Smooth muscle cell (in vitro differentiated cells): ENCODE measurements around the gene HNRNPLL. TPM values are rescaled to one million over a fixed set of nuclear protein-coding genes. Genes with fewer than 3 reads are reported as not detected.

Experiments
- DNase-seq: peaks from one replicate; lab custom pipeline; 2025; ENCODE audit not compliant: unreplicated experiment; lab: John Stamatoyannopoulos, UW
- H2AFZ ChIP-seq: fragments of 200-600 bp; sonication (generic); 2 replicates; pipeline ENCODE4 v1.6.0; 2016; ENCODE audit warnings: antibody characterized with exemption, low read depth, mild to moderate bottlenecking
- H3F3A ChIP-seq: fragments of 200-600 bp; sonication (generic); 2 replicates; pipeline ENCODE4 v1.6.0; 2017; ENCODE audit warnings: antibody characterized with exemption, low read depth
- H3K27ac ChIP-seq: fragments of 200-600 bp; sonication (generic); 2 replicates; pipeline ENCODE4 v1.5.1; 2016; ENCODE audit warnings: low read depth, mild to moderate bottlenecking
- H3K27me3 ChIP-seq: fragments of 200-600 bp; sonication (generic); 2 replicates; pipeline ENCODE4 v1.6.1; 2016; ENCODE audit warnings: low read depth, mild to moderate bottlenecking
- H3K36me3 ChIP-seq: fragments of 200-600 bp; sonication (generic); 2 replicates; pipeline ENCODE4 v1.5.1; 2016; ENCODE audit warnings: low read depth
- H3K4me1 ChIP-seq: fragments of 200-600 bp; sonication (generic); 2 replicates; pipeline ENCODE4 v1.5.1; 2016; ENCODE audit warnings: low read depth
- H3K4me2 ChIP-seq: fragments of 200-600 bp; sonication (generic); 2 replicates; pipeline ENCODE4 v1.6.0; 2016; ENCODE audit warnings: mild to moderate bottlenecking
- H3K4me3 ChIP-seq: fragments of 200-600 bp; sonication (generic); 2 replicates; pipeline ENCODE4 v1.5.1; 2016; ENCODE audit warnings: mild to moderate bottlenecking
- H3K79me2 ChIP-seq: fragments of 200-600 bp; sonication (generic); 2 replicates; pipeline ENCODE4 v1.6.0; 2016; ENCODE audit warnings: low read depth, mild to moderate bottlenecking
- H3K9ac ChIP-seq: fragments of 200-600 bp; sonication (generic); 2 replicates; pipeline ENCODE4 v1.6.0; 2016; ENCODE audit warnings: low read depth
- H3K9me3 ChIP-seq: fragments of 200-600 bp; sonication (generic); replicated peaks from 2 replicates; pipeline ENCODE4 v1.5.1; 2016; ENCODE audit warnings: low read depth
- H4K20me1 ChIP-seq: fragments of 200-600 bp; sonication (generic); 2 replicates; pipeline ENCODE4 v1.6.0; 2016; ENCODE audit warnings: low read depth
- CTCF ChIP-seq: fragments of 200-600 bp; sonication (generic); IDR thresholded peaks from 2 replicates; pipeline ENCODE4 v1.5.1; 2017; ENCODE audit warnings: borderline replicate concordance, mild to moderate bottlenecking, antibody characterized with exemption; ENCODE audit not compliant: insufficient read depth, poor library complexity, severe bottlenecking
- WGBS: methylation state at CpG from one replicate; pipeline ENCODE4 v1.1.7; 2016; ENCODE audit warnings: low lambda C conversion rate; 5-methylcytosine and 5-hydroxymethylcytosine counted together
- polyA plus RNA-seq: library from polyadenylated mRNA; unstranded; fragments of >200 nt; fragmentation: Nextera tagmentation; extraction: Ambion mirVana; gene quantifications from 2 replicates; pipeline ENCODE4 v1.2.1, GENCODE V29; 2016
- total RNA-seq: library from RNA; depleted of rRNA; stranded (reverse); fragments of >200 nt; gene quantifications from 2 replicates; pipeline ENCODE4 v1.2.3, GENCODE V29; 2014

HNRNPLL gene
- total and polyA plus RNA-seq, 2 experiments from 2014 or later, result 37.4 to 42.8 TPM

- Histone ChIP-seq H3K9ac (no peak overlapping the region), H3K4me2 (no peak overlapping the region), H3K79me2 (no peaks in the 10 kb centered on the region), H3K27me3 (no peaks in the 10 kb centered on the region), H4K20me1 (no peaks in the 10 kb centered on the region), H3K4me1 (peaks cover 4% of the 10 kb centered on the region), H3K27ac (no peak overlapping the region), H3K4me3 (no peak overlapping the region), H3K9me3 (no peaks in the 10 kb centered on the region), H3F3A (peaks cover 3% of the 10 kb centered on the region), H3K36me3 (no peaks in the 10 kb centered on the region), H2AFZ (no peak overlapping the region)
- no peak for DNase-seq
- TF ChIP-seq CTCF, result no peak
- WGBS, result 86% methylated on average over 3 of the region's 3 CpGs
These were observed 78.1 kb downstream of the HNRNPLL start for GRCh38 chr2:38524580-38524979.

GRCh38 chr2:38523728-38524437 lies 78.8 kb downstream of the HNRNPLL start:
- TF ChIP-seq CTCF, result no peak
- Histone ChIP-seq H3K27ac (no peak overlapping the region), H3K9ac (no peak overlapping the region), H3K36me3 (no peaks in the 10 kb centered on the region), H3K79me2 (no peaks in the 10 kb centered on the region), H3K4me2 (no peak overlapping the region), H3K4me3 (no peak overlapping the region), H3K9me3 (no peaks in the 10 kb centered on the region), H3F3A (peaks cover 3% of the 10 kb centered on the region), H3K27me3 (no peaks in the 10 kb centered on the region), H4K20me1 (no peaks in the 10 kb centered on the region), H2AFZ (no peak overlapping the region), H3K4me1 (peaks cover 4% of the 10 kb centered on the region)
- no peak for DNase-seq
- 69% methylated on average over 11 of the region's 11 CpGs for WGBS

- 78% methylated on average over 10 of the region's 10 CpGs for WGBS
- Histone ChIP-seq H3K4me3 (no peak overlapping the region), H3K4me2 (no peak overlapping the region), H3K9me3 (no peaks in the 10 kb centered on the region), H2AFZ (no peak overlapping the region), H3K4me1 (peaks cover 4% of the 10 kb centered on the region), H3K27me3 (no peaks in the 10 kb centered on the region), H3K9ac (no peak overlapping the region), H3F3A (no peaks in the 10 kb centered on the region), H3K36me3 (no peaks in the 10 kb centered on the region), H4K20me1 (no peaks in the 10 kb centered on the region), H3K27ac (no peak overlapping the region), H3K79me2 (no peaks in the 10 kb centered on the region)
- no peak for TF ChIP-seq CTCF
- DNase-seq, result no peak
These were observed 79.9 kb downstream of the HNRNPLL start for GRCh38 chr2:38522754-38523349.
